ENCODE results near the gene MAP1LC3C. TPM values are rescaled to one million over a fixed set of nuclear protein-coding genes. Genes with fewer than 3 reads are reported as not detected.

Gene MAP1LC3C
- total RNA-seq, 2 donors from 2014 or later: 0.26 to 9.6 TPM

- Histone ChIP-seq H3K9me3 (no peaks in the 10 kb centered on the region), H3K36me3 (replicated peaks in 1 of 2; ENCODE audit: insufficient read depth in 1 of 2, low read depth in 2 of 2) (no peaks in the 10 kb centered on the region), H3K27ac (no peak overlapping the region), H3K4me1 (peaks cover 3% of the 10 kb centered on the region), H3K4me3 (no peak overlapping the region), H3K27me3 (no peaks in the 10 kb centered on the region)
- 47 to 56% methylated on average over 10 of the region's 10 CpGs for WGBS, 2 donors
- intact Hi-C loops (cut with DNase I): no loop called here
- ATAC-seq (no peak), DNase-seq (peak; percentile 22 to 55 (median 43))
- TF ChIP-seq POLR2A (IDR thresholded peaks at IDR 0.05) (no peak), CTCF (IDR thresholded peaks at IDR 0.05) (peak in 6 of 7 experiments; percentile 29 to 49 (median 41))
Measured at GRCh38 chr1:241985787-241986186, 13.1 kb downstream of the MAP1LC3C start.

GRCh38 chr1:241979926-241980325 lies 19.0 kb downstream of the MAP1LC3C start:
- TF ChIP-seq CTCF (IDR thresholded peaks at IDR 0.05): no peak
- no peak for TF ChIP-seq POLR2A (IDR thresholded peaks at IDR 0.05)
- Histone ChIP-seq H3K9me3 (no peaks in the 10 kb centered on the region), H3K36me3 (replicated peaks in 1 of 2; ENCODE audit: insufficient read depth in 1 of 2, low read depth in 2 of 2) (no peaks in the 10 kb centered on the region), H3K27ac (no peak overlapping the region), H3K4me3 (no peak overlapping the region), H3K27me3 (no peaks in the 10 kb centered on the region), H3K4me1 (no peaks in the 10 kb centered on the region)
- ATAC-seq: no peak
- no peak for DNase-seq
- 73 to 91% methylated on average over 1 of the region's 1 CpG for WGBS, 2 donors
- intact Hi-C loops (cut with DNase I): no loop called here

- ATAC-seq: no peak
- no peaks in the 10 kb centered on the region for H3K9me3 ChIP-seq
- intact Hi-C loops (cut with DNase I): no loop called here
Measured at GRCh38 chr1:241979071-241979470, 19.8 kb downstream of the MAP1LC3C start.

GRCh38 chr1:241976229-241976628 lies 22.7 kb downstream of the MAP1LC3C start:
- DNase-seq: no peak
- no peaks in the 10 kb centered on the region for H3K36me3 ChIP-seq (replicated peaks in 1 of 2; ENCODE audit: insufficient read depth in 1 of 2, low read depth in 2 of 2)
- H3K9me3 ChIP-seq: no peaks in the 10 kb centered on the region
- no peak for ATAC-seq
- H3K27me3 ChIP-seq: no peaks in the 10 kb centered on the region
- intact Hi-C loops (cut with DNase I): no loop called here
- no peak overlapping the region for H3K27ac ChIP-seq
- TF ChIP-seq POLR2A (IDR thresholded peaks at IDR 0.05) (no peak), CTCF (IDR thresholded peaks at IDR 0.05) (no peak)
- no peak overlapping the region for H3K4me3 ChIP-seq
- no peaks in the 10 kb centered on the region for H3K4me1 ChIP-seq
- 52 to 56% methylated on average over 6 of the region's 6 CpGs for WGBS, 2 donors

More at GRCh38 chr1:241979071-241979470, 19.8 kb downstream of the MAP1LC3C start:
- Histone ChIP-seq H3K4me3 (no peak overlapping the region), H3K36me3 (replicated peaks in 1 of 2; ENCODE audit: insufficient read depth in 1 of 2, low read depth in 2 of 2) (no peaks in the 10 kb centered on the region), H3K27ac (no peak overlapping the region), H3K4me1 (no peaks in the 10 kb centered on the region), H3K27me3 (no peaks in the 10 kb centered on the region)
- no peak for DNase-seq
- WGBS, 2 donors: 90 to 94% methylated on average over 18 of the region's 18 CpGs
- no peak for TF ChIP-seq CTCF (IDR thresholded peaks at IDR 0.05)
- no peak for TF ChIP-seq POLR2A (IDR thresholded peaks at IDR 0.05)

GRCh38 chr1:241972703-241973369 lies 26.1 kb downstream of the MAP1LC3C start:
- intact Hi-C loops (cut with DNase I): no loop called here
- DNase-seq (no peak), ATAC-seq (no peak)
- Histone ChIP-seq H3K27me3 (no peaks in the 10 kb centered on the region), H3K4me3 (no peak overlapping the region), H3K4me1 (no peaks in the 10 kb centered on the region), H3K27ac (no peak overlapping the region), H3K9me3 (no peaks in the 10 kb centered on the region), H3K36me3 (replicated peaks in 1 of 2; ENCODE audit: insufficient read depth in 1 of 2, low read depth in 2 of 2) (no peaks in the 10 kb centered on the region)
- WGBS, 2 donors: 44 to 51% methylated on average over 6 of the region's 6 CpGs
- TF ChIP-seq CTCF (IDR thresholded peaks at IDR 0.05) (no peak), POLR2A (IDR thresholded peaks at IDR 0.05) (no peak)

Measured in body of pancreas (tissue), 4 donors.